Transverse colon (tissue), 3 donors: ENCODE data around the gene ABCA4.

Experiments
- CTCF ChIP-seq, 5 experiments: fragments of 200-600 bp in 3 of 5; fragments of 450-650 bp in 2 of 5; sonication (generic) in 3 of 5; IDR thresholded peaks; 1 replicate in 2 of 5; 2 replicates in 3 of 5; pipeline ENCODE4 v1.5.1; 2016 to 2017; ENCODE audit warnings: antibody characterized with exemption in 5 of 5, inconsistent platforms in 3 of 5, mild to moderate bottlenecking in 2 of 5, moderate library complexity in 1 of 5
- EP300 ChIP-seq: sonication (generic); formaldehyde crosslinking; IDR thresholded peaks from one replicate; pipeline ENCODE4 v1.6.1; 2017; ENCODE audit warnings: antibody characterized with exemption, low read depth
- POLR2A ChIP-seq: fragments of 450-650 bp; IDR thresholded peaks from one replicate; pipeline ENCODE4 v1.6.1; 2016; ENCODE audit warnings: antibody characterized with exemption, mild to moderate bottlenecking, moderate library complexity

- TF ChIP-seq EP300, result no peak
- TF ChIP-seq CTCF (IDR thresholded peaks at IDR 0.05), result no peak
- no peak for TF ChIP-seq POLR2A
These were observed 78.6 kb downstream of the ABCA4 start for GRCh38 chr1:94042388-94042787.
